NCI-H146 treated with DMSO at 0.1 percent for 48 hours (cell line): ENCODE measurements around the gene GALP.
"Not testable (repeated sequence)": the region's sequence is repeated elsewhere in the genome, so short reads cannot be mapped to it uniquely, and the experiment has no call there.

ENCODE experiments used
- DNase-seq: peaks from one replicate; lab custom pipeline; 2025; ENCODE audit not compliant: unreplicated experiment; lab: John Stamatoyannopoulos, UW

The GALP gene

GRCh38 chr19:56175861-56176307 lies at the start of gene GALP:
GALP (plus strand) TSS chr19:56176008; CDS start chr19:56177109, 1,101 bp downstream.
- DNase-seq, result not testable (repeated sequence)

GRCh38 chr19:56126983-56127780 lies 48.6 kb upstream of the GALP start:
- no peak for DNase-seq

DNA sequence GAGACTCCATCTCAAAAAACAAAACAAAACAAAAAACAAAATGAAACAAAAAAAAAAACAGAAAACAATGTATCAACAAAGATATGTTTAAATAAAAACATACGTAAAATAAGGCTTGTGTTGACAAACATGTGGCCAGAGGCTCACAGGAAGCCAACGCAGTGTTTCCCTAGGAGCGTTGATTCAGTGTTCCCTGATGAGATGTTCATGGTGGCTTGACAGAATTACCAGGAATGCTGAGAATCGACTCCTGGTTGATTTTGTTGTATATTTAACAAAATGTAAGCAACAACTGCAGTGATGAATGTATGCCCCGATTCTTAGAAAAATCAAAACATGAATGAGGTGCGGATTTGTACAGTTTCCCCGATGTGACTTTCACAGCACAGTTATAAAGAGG lies 45.8 kb upstream of the GALP start:
- no peak for DNase-seq

DNA sequence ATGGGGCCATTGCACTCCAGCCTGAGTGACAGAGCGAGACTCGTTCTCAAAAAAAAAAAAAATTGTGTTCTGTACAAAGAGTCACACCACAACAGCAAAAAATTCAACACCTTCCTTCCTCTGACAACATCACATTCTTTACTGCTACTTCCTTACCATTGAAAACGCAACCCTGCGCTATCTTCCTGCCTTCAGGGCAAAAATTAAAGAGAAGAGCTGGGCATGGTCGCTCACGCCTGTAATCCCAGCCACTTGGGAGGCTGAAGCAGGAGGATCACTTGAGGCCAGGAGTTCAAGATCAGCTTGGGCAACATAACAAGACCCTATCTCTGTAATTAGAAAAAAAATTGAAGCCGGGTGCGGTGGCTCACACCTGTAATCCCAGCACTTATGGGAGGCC lies 44.2 kb upstream of the GALP start:
- DNase-seq, result no peak

DNA sequence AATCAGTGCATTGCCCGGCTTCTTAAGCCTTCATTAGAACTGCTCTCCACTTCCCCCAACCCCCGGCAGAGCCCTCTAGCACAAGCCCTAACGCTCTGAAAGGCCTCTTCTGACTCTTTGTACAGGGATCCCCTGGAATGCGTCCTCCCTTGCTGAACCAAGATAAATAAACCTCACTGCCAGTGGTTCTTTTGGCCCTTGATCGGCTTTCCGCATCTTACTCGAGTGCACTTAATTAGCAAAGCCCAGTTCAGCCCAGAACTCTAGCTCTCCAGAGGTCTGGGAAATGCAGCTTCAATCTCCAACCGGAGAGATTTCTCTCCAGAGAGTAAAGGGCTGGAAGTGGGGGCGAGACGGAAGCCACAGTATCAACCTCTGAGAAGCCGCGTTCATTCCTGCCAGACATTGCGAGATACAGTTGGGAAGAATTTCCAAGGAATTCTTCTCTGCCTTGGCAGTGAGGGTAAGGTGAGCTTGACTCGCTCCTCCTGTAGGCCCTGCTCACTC lies 43.4 kb upstream of the GALP start:
- no peak for DNase-seq

- DNase-seq, result no peak
Observed at GRCh38 chr19:56133858-56134653, 41.8 kb upstream of the GALP start.

GRCh38 chr19:56134654-56134921 lies 41.2 kb upstream of the GALP start:
- DNase-seq, result no peak

DNA sequence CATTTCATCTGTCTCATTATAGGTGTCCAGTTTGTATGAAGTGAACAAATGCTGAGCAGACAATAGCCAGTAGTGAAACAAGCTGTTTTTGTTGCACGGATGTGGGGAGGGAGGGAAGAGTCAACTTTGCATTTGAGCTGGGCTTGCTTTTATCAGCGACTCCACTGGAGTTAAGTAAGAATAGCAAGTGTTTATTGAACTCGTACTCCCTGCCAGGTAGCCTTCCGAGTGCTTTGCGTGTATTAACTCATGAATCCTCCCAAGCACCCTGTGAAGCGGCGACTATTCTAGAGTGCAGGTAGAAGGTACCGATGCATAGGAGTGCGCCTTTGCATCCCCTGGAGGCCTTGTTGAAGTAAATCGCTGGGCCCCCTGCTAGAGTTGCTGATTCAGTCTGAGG lies 39.4 kb upstream of the GALP start:
- DNase-seq, result no peak

- DNase-seq, result no peak
Observed at GRCh38 chr19:56137405-56137804, 38.4 kb upstream of the GALP start.

- no peak for DNase-seq
Observed at GRCh38 chr19:56138069-56138468, 37.7 kb upstream of the GALP start.

GRCh38 chr19:56139847-56140582 lies 35.8 kb upstream of the GALP start:
- no peak for DNase-seq

DNA sequence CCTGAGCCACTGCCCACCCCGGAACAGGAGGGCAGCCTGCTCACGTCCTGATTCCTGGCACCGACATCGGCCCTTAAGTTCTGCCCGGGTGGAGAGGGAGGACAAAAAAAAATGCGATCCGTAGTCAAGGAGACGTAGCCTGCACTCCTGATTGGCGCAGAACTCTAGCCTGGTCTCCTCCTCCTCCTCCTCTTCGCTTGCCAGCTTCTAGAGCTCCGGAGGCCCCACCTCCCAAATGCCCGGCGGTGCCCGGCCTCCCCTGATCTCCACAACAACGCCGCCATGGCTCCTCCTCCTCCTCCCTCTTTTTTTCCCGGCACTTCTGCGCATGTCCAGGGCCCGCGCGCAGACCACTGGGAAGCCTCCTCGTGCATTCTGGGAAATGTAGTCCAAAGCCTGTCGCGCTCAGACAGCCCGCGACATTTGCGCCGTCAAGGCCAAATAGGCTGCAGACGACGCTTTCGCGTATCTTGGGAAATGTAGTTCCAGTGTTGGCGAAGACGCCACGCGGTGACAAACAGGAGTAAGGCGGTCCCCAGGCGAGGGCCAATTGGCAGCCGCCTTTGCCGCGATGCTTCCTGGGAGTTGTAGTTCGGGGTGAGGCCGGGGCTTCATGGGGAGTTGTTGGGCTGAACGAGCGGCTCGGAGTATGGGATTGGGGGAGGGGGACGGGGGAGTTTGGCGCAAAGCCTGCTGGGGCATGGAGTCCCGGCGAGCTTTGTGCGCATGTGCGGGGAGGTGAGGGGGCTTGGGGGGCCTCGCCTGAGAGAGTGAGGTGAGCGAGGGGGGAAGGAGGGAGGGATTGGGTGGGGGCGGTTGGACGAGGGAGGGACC lies 35.0 kb upstream of the GALP start, which contains the start of gene ZNF444:
Gene ZNF444 (plus strand): TSS at position 705 of the 834 bp plus-strand sequence. CDS start 5,625 bp downstream, outside the sequence.
- peak; percentile 100 for DNase-seq

GRCh38 chr19:56141417-56141993 lies 34.3 kb upstream of the GALP start:
- no peak for DNase-seq

GRCh38 chr19:56142087-56142787 lies 33.6 kb upstream of the GALP start:
- peak; percentile 7 for DNase-seq

GRCh38 chr19:56142897-56143434 lies 32.8 kb upstream of the GALP start:
- DNase-seq, result no peak

DNA sequence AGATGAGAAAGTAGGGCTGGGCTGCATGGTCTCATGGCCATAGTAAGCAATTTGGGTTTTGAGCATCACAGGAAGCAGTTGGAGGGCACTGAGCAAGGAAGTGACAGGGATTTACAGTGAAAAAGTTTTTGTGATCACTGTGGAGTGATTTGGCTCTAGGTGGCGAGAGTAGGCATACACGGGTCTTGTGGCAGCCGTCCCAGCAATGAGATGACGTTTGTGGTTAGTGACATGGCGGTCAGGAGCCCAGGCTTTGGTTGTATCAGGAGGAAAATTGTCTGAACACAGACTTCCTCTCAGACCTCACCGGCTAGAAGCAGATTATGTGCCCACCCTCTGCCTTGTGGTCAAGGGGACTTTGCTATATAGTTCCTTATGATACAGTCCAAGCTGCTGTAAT lies 31.4 kb upstream of the GALP start:
- no peak for DNase-seq

GRCh38 chr19:56144831-56145230 lies 31.0 kb upstream of the GALP start:
- DNase-seq, result no peak

- DNase-seq, result no peak
Observed at GRCh38 chr19:56145698-56146097, 30.1 kb upstream of the GALP start.

GRCh38 chr19:56146904-56147303 lies 28.9 kb upstream of the GALP start:
- DNase-seq, result no peak
